ENCODE data around the gene TRIM21. TPM values are rescaled to one million over a fixed set of nuclear protein-coding genes. Genes with fewer than 3 reads are reported as not detected.
A peak's percentile ranks its signal among the peaks of the same experiment; 100 is the strongest.

The TRIM21 gene
- total RNA-seq, result 19.3 and 20.9 TPM in 2 replicates
- long read RNA-seq, transcript TRIM21-201 (7 exons, 1,924 nt), result major isoform, 88 of 99 reads
- long read RNA-seq, partial matches to known transcripts, result 2 of 99 reads
- long read RNA-seq, other reads (novel, unspliced or antisense), result 9 of 99 reads

- peaks cover 15% of the 10 kb centered on the region for H3K27me3 Mint-ChIP-seq (ENCODE audit: unreplicated experiment)
- H3K27ac Mint-ChIP-seq (ENCODE audit: unreplicated experiment), result peak within 1 kb of the TSS; percentile 89
- H3K4me3 Mint-ChIP-seq (ENCODE audit: unreplicated experiment), result peak within 1 kb of the TSS; percentile 88
- TF ChIP-seq, protein P1, sequence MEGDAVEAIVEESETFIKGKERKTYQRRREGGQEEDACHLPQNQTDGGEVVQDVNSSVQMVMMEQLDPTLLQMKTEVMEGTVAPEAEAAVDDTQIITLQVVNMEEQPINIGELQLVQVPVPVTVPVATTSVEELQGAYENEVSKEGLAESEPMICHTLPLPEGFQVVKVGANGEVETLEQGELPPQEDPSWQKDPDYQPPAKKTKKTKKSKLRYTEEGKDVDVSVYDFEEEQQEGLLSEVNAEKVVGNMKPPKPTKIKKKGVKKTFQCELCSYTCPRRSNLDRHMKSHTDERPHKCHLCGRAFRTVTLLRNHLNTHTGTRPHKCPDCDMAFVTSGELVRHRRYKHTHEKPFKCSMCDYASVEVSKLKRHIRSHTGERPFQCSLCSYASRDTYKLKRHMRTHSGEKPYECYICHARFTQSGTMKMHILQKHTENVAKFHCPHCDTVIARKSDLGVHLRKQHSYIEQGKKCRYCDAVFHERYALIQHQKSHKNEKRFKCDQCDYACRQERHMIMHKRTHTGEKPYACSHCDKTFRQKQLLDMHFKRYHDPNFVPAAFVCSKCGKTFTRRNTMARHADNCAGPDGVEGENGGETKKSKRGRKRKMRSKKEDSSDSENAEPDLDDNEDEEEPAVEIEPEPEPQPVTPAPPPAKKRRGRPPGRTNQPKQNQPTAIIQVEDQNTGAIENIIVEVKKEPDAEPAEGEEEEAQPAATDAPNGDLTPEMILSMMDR (IDR thresholded peaks at IDR 0.05), result no peak
- peaks cover 16% of the 10 kb centered on the region for H3K9me3 Mint-ChIP-seq (ENCODE audit: unreplicated experiment)
- peak; percentile 89 for DNase-seq (ENCODE audit: extremely low spot score, unreplicated experiment)
- peaks cover 13% of the 10 kb centered on the region for H3K4me1 Mint-ChIP-seq (ENCODE audit: unreplicated experiment)
- H3K36me3 Mint-ChIP-seq (ENCODE audit: unreplicated experiment), result peaks cover 34% of the 10 kb centered on the region
These were observed at the start of gene TRIM21 for GRCh38 chr11:4393209-4393857. TRIM21 (minus strand) TSS chr11:4393702; CDS start chr11:4390409, 3,293 bp downstream.

- TF ChIP-seq, protein P1 (IDR thresholded peaks at IDR 0.05), result no peak
These were observed 48.0 kb upstream of the TRIM21 start for GRCh38 chr11:4441515-4441914.

DNA sequence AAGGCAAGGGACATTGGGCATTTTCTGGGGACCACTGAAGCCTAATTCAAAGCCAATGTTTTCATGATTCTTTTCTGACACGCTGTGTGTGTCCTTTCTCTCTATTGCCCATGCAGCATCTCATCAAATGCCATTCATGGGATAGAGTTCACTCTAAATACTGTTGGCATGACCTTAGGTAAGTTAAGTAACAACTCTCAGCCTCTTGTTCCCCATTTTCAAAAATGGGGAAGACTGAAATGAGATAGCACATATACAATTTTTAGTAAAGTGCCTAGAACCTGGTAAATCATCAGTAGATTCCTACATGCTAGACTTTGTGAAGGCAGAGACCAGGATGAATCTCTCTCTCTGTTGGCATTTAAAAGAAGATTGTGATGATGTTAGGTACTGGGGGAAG lies 42.9 kb upstream of the TRIM21 start:
- Mint-ChIP-seq H3K36me3 (ENCODE audit: unreplicated experiment) (no peaks in the 10 kb centered on the region), H3K4me1 (ENCODE audit: unreplicated experiment) (no peaks in the 10 kb centered on the region), H3K27ac (ENCODE audit: unreplicated experiment) (no peak overlapping the region), H3K27me3 (ENCODE audit: unreplicated experiment) (no peaks in the 10 kb centered on the region), H3K9me3 (ENCODE audit: unreplicated experiment) (peaks cover 8% of the 10 kb centered on the region), H3K4me3 (ENCODE audit: unreplicated experiment) (no peak overlapping the region)
- DNase-seq (ENCODE audit: extremely low spot score, unreplicated experiment), result no peak
- TF ChIP-seq, protein P1 (IDR thresholded peaks at IDR 0.05), result no peak

More at GRCh38 chr11:4441515-4441914, 48.0 kb upstream of the TRIM21 start:
- Mint-ChIP-seq H3K4me1 (ENCODE audit: unreplicated experiment) (no peaks in the 10 kb centered on the region), H3K27me3 (ENCODE audit: unreplicated experiment) (no peaks in the 10 kb centered on the region), H3K9me3 (ENCODE audit: unreplicated experiment) (peaks cover 8% of the 10 kb centered on the region), H3K36me3 (ENCODE audit: unreplicated experiment) (no peaks in the 10 kb centered on the region), H3K27ac (ENCODE audit: unreplicated experiment) (no peak overlapping the region), H3K4me3 (ENCODE audit: unreplicated experiment) (no peak overlapping the region)
- no peak for DNase-seq (ENCODE audit: extremely low spot score, unreplicated experiment)

DNA sequence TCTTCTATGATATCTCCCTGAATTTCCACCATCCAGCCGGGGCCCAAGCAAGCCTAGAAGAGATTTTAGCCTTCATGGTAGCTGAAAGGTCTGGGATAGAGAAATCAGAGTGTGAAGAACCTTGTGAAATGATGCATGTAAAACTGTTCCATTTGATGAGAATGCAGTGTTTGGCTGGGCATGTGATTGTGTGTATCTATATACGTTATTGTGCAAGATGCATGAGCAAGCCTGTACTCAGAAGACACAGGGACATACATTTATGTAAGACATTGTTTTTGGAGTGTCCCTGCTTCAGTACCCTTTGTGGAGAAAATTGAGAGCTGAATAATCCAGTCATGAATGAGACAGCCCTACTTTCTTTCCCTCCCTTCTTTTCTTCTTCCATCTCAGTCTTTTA lies 40.4 kb upstream of the TRIM21 start:
- no peak for DNase-seq (ENCODE audit: extremely low spot score, unreplicated experiment)
- peaks cover 4% of the 10 kb centered on the region for H3K27me3 Mint-ChIP-seq (ENCODE audit: unreplicated experiment)
- no peak overlapping the region for H3K27ac Mint-ChIP-seq (ENCODE audit: unreplicated experiment)
- H3K4me3 Mint-ChIP-seq (ENCODE audit: unreplicated experiment), result no peak overlapping the region
- TF ChIP-seq, protein P1 (IDR thresholded peaks at IDR 0.05), result no peak
- no peaks in the 10 kb centered on the region for H3K36me3 Mint-ChIP-seq (ENCODE audit: unreplicated experiment)
- peaks cover 4% of the 10 kb centered on the region for H3K9me3 Mint-ChIP-seq (ENCODE audit: unreplicated experiment)
- H3K4me1 Mint-ChIP-seq (ENCODE audit: unreplicated experiment), result no peaks in the 10 kb centered on the region

GRCh38 chr11:4430051-4430450 lies 36.5 kb upstream of the TRIM21 start:
- no peaks in the 10 kb centered on the region for H3K9me3 Mint-ChIP-seq (ENCODE audit: unreplicated experiment)
- no peak for DNase-seq (ENCODE audit: extremely low spot score, unreplicated experiment)
- peaks cover 4% of the 10 kb centered on the region for H3K27me3 Mint-ChIP-seq (ENCODE audit: unreplicated experiment)
- no peak overlapping the region for H3K4me3 Mint-ChIP-seq (ENCODE audit: unreplicated experiment)
- H3K36me3 Mint-ChIP-seq (ENCODE audit: unreplicated experiment), result no peaks in the 10 kb centered on the region
- no peak overlapping the region for H3K27ac Mint-ChIP-seq (ENCODE audit: unreplicated experiment)
- TF ChIP-seq, protein P1 (IDR thresholded peaks at IDR 0.05), result no peak
- H3K4me1 Mint-ChIP-seq (ENCODE audit: unreplicated experiment), result no peaks in the 10 kb centered on the region
